CD4-positive, alpha-beta T cell treated with Interferon alpha-2 for 1 hour (primary cell): Measurements from ENCODE around the gene GNG7.
"Not testable (repeated sequence)": the region's sequence is repeated elsewhere in the genome, so short reads cannot be mapped to it uniquely, and the experiment has no call there.

Source experiments
- DNase-seq, 2 donors: peaks; one replicate each; pipeline ENCODE4 v3.0.0-alpha.2; 2020 to 2022

GNG7 gene

GRCh38 chr19:2617393-2618165 is 84.9 kb downstream of the GNG7 start:
- no peak for DNase-seq

- peak; percentile 51 to 74 for DNase-seq
Observed at GRCh38 chr19:2616741-2617392, 85.6 kb downstream of the GNG7 start.

GRCh38 chr19:2615782-2616181 is 86.7 kb downstream of the GNG7 start:
- no peak for DNase-seq

- peak; percentile 67 to 74 for DNase-seq
Observed at GRCh38 chr19:2613507-2614295, 88.8 kb downstream of the GNG7 start.

GRCh38 chr19:2612619-2613249 is 89.8 kb downstream of the GNG7 start:
- DNase-seq, result no peak

- DNase-seq, result no peak
Observed at GRCh38 chr19:2611483-2612464, 90.7 kb downstream of the GNG7 start.

GRCh38 chr19:2610637-2611482 is 91.6 kb downstream of the GNG7 start:
- DNase-seq, result peak; percentile 84 to 90

GRCh38 chr19:2609389-2610116 is 92.9 kb downstream of the GNG7 start:
- no peak for DNase-seq

- not testable (repeated sequence) for DNase-seq
Observed at GRCh38 chr19:2609034-2609388, 93.5 kb downstream of the GNG7 start.

GRCh38 chr19:2608602-2608922 is 93.9 kb downstream of the GNG7 start:
- no peak for DNase-seq

GRCh38 chr19:2607712-2608601 is 94.5 kb downstream of the GNG7 start:
- DNase-seq, result peak; percentile 70 to 77

- DNase-seq, result not testable (repeated sequence)
Observed at GRCh38 chr19:2606774-2607173, 95.7 kb downstream of the GNG7 start.

GRCh38 chr19:2605889-2606288 is 96.6 kb downstream of the GNG7 start:
- DNase-seq, result not testable (repeated sequence)

- no peak for DNase-seq
Observed at GRCh38 chr19:2604747-2605329, 97.7 kb downstream of the GNG7 start.

- no peak for DNase-seq
Observed at GRCh38 chr19:2603334-2603733, 99.2 kb downstream of the GNG7 start.

- no peak for DNase-seq
Observed at GRCh38 chr19:2602391-2603181, 99.9 kb downstream of the GNG7 start.

GRCh38 chr19:2600914-2601870 is 101.3 kb downstream of the GNG7 start:
- no peak for DNase-seq
